Gastrocnemius medialis (tissue), 4 donors: ENCODE data around the gene ACSS1. TPM values are rescaled to one million over a fixed set of nuclear protein-coding genes. Genes with fewer than 3 reads are reported as not detected.

Source experiments
- ATAC-seq, 2 donors: fragments of 150-250 bp; one replicate each; pipeline ENCODE4 v1.9.1; 2016
- DNase-seq, 2 donors: peaks; one replicate each; pipeline ENCODE4 v3.0.0-alpha.2; 2019
- H3K27ac ChIP-seq, 4 donors: fragments of 200-600 bp; sonication (generic); 1 replicate in 1 of 4; 2 replicates in 3 of 4; pipeline ENCODE4 v1.5.1; 2016 to 2018; ENCODE audit warnings: mild to moderate bottlenecking in 2 of 4, moderate library complexity in 1 of 4
- H3K27me3 ChIP-seq, 3 donors: fragments of 200-600 bp; sonication (generic) in 2 of 3; 1 replicate in 1 of 3; 2 replicates in 2 of 3; pipeline versions ENCODE4 v1.5.1 to v1.6.0; 2016 to 2019; ENCODE audit warnings: mild to moderate bottlenecking in 1 of 3, moderate library complexity in 1 of 3
- H3K36me3 ChIP-seq, 2 donors: fragments of 200-600 bp; sonication (generic) in 1 of 2; one replicate each; pipeline ENCODE4 v1.5.1; 2017 to 2018
- H3K4me1 ChIP-seq, 2 donors: fragments of 200-600 bp; sonication (generic) in 1 of 2; one replicate each; pipeline ENCODE4 v1.5.1; 2016 to 2017; ENCODE audit warnings: mild to moderate bottlenecking in 2 of 2
- H3K4me3 ChIP-seq, 4 donors: fragments of 200-600 bp; sonication (generic) in 3 of 4; 1 replicate in 1 of 4; 2 replicates in 3 of 4; pipeline ENCODE4 v1.5.1; 2016 to 2019; ENCODE audit warnings: mild to moderate bottlenecking in 2 of 4
- H3K9me3 ChIP-seq, 3 donors: fragments of 200-600 bp; sonication (generic) in 2 of 3; 1 replicate in 1 of 3; 2 replicates in 2 of 3; pipeline ENCODE4 v1.5.1; 2016 to 2019
- CTCF ChIP-seq, 5 experiments: fragments of 450-650 bp in 3 of 5; fragments of 200-600 bp in 2 of 5; sonication (generic) in 2 of 5; IDR thresholded peaks in 4 of 5; conservative IDR thresholded peaks in 1 of 5; 1 replicate in 4 of 5; 2 replicates in 1 of 5; pipeline ENCODE4 v1.5.1; 2016 to 2019; ENCODE audit warnings: antibody characterized with exemption in 5 of 5, mild to moderate bottlenecking in 3 of 5, moderate library complexity in 3 of 5
- POLR2A ChIP-seq, 2 donors: fragments of 450-650 bp; IDR thresholded peaks; one replicate each; pipeline ENCODE4 v1.6.1; 2017; ENCODE audit warnings: antibody characterized with exemption in 2 of 2, mild to moderate bottlenecking in 2 of 2, moderate library complexity in 2 of 2
- in situ Hi-C, 4 donors: fragments of 200-750 bp; cut with MboI; loops; one replicate each; pipeline versions ENCODE4 v1.15.0 to v1.8.0; 2017; ENCODE audit warnings: low sequenced_read_pairs in 4 of 4
- intact Hi-C: fragments of 100-400 bp; cut with DNase I; formaldehyde crosslinking; loops from one replicate; pipeline ENCODE4 v1.15.1; 2023; ENCODE audit warnings: low total_unique reads
- total RNA-seq, 4 donors: library from RNA; depleted of rRNA; stranded (reverse); fragments of >200 nt; gene quantifications; one replicate each; pipeline versions ENCODE4 v1.1.0 to v1.2.3, GENCODE V29; 2016

ACSS1 gene
- total RNA-seq, 4 donors from 2014 or later, result 11.4 to 84.6 (median 11.8) TPM

- intact Hi-C loops, result no loop called here
- in situ Hi-C loops, result no loop called here
- H3K4me1 ChIP-seq, result peaks cover 15 to 26% of the 10 kb centered on the region in 2 donors
Measured at GRCh38 chr20:25013478-25014380, 44.2 kb downstream of the ACSS1 start.

GRCh38 chr20:25012616-25013189 lies 45.2 kb downstream of the ACSS1 start:
- H3K4me3 ChIP-seq, result no peak overlapping the region
- H3K9me3 ChIP-seq, result no peaks in the 10 kb centered on the region
- DNase-seq (no peak), ATAC-seq (no peak)
- in situ Hi-C loops (no loop called here), intact Hi-C loops (no loop called here)
- no peak for TF ChIP-seq POLR2A (IDR thresholded peaks at IDR 0.05)
- no peak for TF ChIP-seq CTCF (IDR thresholded peaks at IDR 0.05 in 4 of 5, conservative IDR thresholded peaks at IDR 0.05 in 1 of 5)
- H3K27me3 ChIP-seq, result no peaks in the 10 kb centered on the region
- H3K4me1 ChIP-seq, result peaks cover 15 to 23% of the 10 kb centered on the region in 2 donors
- H3K36me3 ChIP-seq, result peaks cover 0 to 32% of the 10 kb centered on the region in 2 donors
- peak overlapping the region; percentile 56 to 73 (median 64) for H3K27ac ChIP-seq

More at GRCh38 chr20:25013478-25014380, 44.2 kb downstream of the ACSS1 start:
- Histone ChIP-seq H3K9me3 (no peaks in the 10 kb centered on the region), H3K27ac (peak overlapping the region in 1 of 4 donors; percentile 56), H3K27me3 (no peaks in the 10 kb centered on the region), H3K4me3 (no peak overlapping the region), H3K36me3 (peaks cover 0 to 22% of the 10 kb centered on the region in 2 donors)
- ATAC-seq, result no peak
- TF ChIP-seq CTCF (IDR thresholded peaks at IDR 0.05 in 4 of 5, conservative IDR thresholded peaks at IDR 0.05 in 1 of 5) (no peak), POLR2A (IDR thresholded peaks at IDR 0.05) (no peak)
- DNase-seq, result no peak

- DNase-seq, result peak; percentile 67 to 92
- in situ Hi-C loops (no loop called here), intact Hi-C loops (no loop called here)
Measured at GRCh38 chr20:25011831-25012241, 46.1 kb downstream of the ACSS1 start.

GRCh38 chr20:25011261-25011660 lies 46.7 kb downstream of the ACSS1 start:
- Histone ChIP-seq H3K27ac (peak overlapping the region; percentile 37 to 70 (median 58)), H3K27me3 (no peaks in the 10 kb centered on the region), H3K36me3 (peaks cover 0 to 47% of the 10 kb centered on the region in 2 donors), H3K9me3 (no peaks in the 10 kb centered on the region), H3K4me3 (no peak overlapping the region), H3K4me1 (peaks cover 15 to 20% of the 10 kb centered on the region in 2 donors)
- DNase-seq (no peak), ATAC-seq (no peak)
- intact Hi-C loops, result no loop called here
- in situ Hi-C loops, result no loop called here
- TF ChIP-seq CTCF (IDR thresholded peaks at IDR 0.05 in 4 of 5, conservative IDR thresholded peaks at IDR 0.05 in 1 of 5) (no peak), POLR2A (IDR thresholded peaks at IDR 0.05) (no peak)

More at GRCh38 chr20:25011831-25012241, 46.1 kb downstream of the ACSS1 start:
- Histone ChIP-seq H3K27ac (peak overlapping the region; percentile 56 to 73 (median 64)), H3K4me1 (peaks cover 15 to 20% of the 10 kb centered on the region in 2 donors), H3K4me3 (no peak overlapping the region), H3K9me3 (no peaks in the 10 kb centered on the region), H3K36me3 (peaks cover 0 to 41% of the 10 kb centered on the region in 2 donors), H3K27me3 (no peaks in the 10 kb centered on the region)
- TF ChIP-seq CTCF (IDR thresholded peaks at IDR 0.05 in 4 of 5, conservative IDR thresholded peaks at IDR 0.05 in 1 of 5), result no peak
- no peak for TF ChIP-seq POLR2A (IDR thresholded peaks at IDR 0.05)
- ATAC-seq, result peak; percentile 81 to 94
